Neutrophil (primary cell): Measurements from ENCODE around the gene TSPAN5.

Source experiments
- H3K27ac ChIP-seq: fragments of 200-600 bp; sonication (generic); 2 replicates; pipeline ENCODE4 v1.5.1; 2016; ENCODE audit warnings: mild to moderate bottlenecking, moderate library complexity
- H3K27me3 ChIP-seq: fragments of 200-600 bp; sonication (generic); 2 replicates; pipeline ENCODE4 v1.6.0; 2016; ENCODE audit warnings: mild to moderate bottlenecking
- H3K36me3 ChIP-seq: fragments of 200-600 bp; sonication (generic); 2 replicates; pipeline ENCODE4 v1.5.1; 2017
- H3K4me1 ChIP-seq, 2 experiments: fragments of 200-600 bp in 1 of 2; sonication (generic) in 1 of 2; 1 replicate in 1 of 2; 2 replicates in 1 of 2; pipeline versions ENCODE4 v1.5.1 to v1.6.1; 2013 to 2016; ENCODE audit warnings: low read depth in 1 of 2, low read length in 1 of 2, mild to moderate bottlenecking in 1 of 2, moderate library complexity in 1 of 2; ENCODE audit not compliant: control insufficient read depth in 1 of 2, insufficient read depth in 1 of 2
- H3K4me3 ChIP-seq, 2 experiments: fragments of 200-600 bp in 1 of 2; sonication (generic) in 1 of 2; 1 replicate in 1 of 2; 2 replicates in 1 of 2; pipeline ENCODE4 v1.5.1; 2013 to 2016; ENCODE audit warnings: low read depth in 1 of 2, low read length in 1 of 2, mild to moderate bottlenecking in 1 of 2, moderate library complexity in 1 of 2
- H3K9me3 ChIP-seq: fragments of 200-600 bp; sonication (generic); 2 replicates; pipeline ENCODE4 v1.5.1; 2016
- CTCF ChIP-seq: fragments of 200-600 bp; sonication (generic); IDR thresholded peaks from 2 replicates; pipeline ENCODE4 v1.5.1; 2016; ENCODE audit warnings: antibody characterized with exemption

The TSPAN5 gene

GRCh38 chr4:98692411-98692810 is 34.0 kb upstream of the TSPAN5 start:
- no peak overlapping the region for H3K4me3 ChIP-seq
- TF ChIP-seq CTCF: no peak
- H3K9me3 ChIP-seq: no peaks in the 10 kb centered on the region
- no peaks in the 10 kb centered on the region for H3K36me3 ChIP-seq
- no peak overlapping the region for H3K27ac ChIP-seq
- H3K4me1 ChIP-seq: no peaks in the 10 kb centered on the region
- H3K27me3 ChIP-seq: no peaks in the 10 kb centered on the region

- TF ChIP-seq CTCF: no peak
- H3K9me3 ChIP-seq: no peaks in the 10 kb centered on the region
- H3K27ac ChIP-seq: no peak overlapping the region
- no peaks in the 10 kb centered on the region for H3K4me1 ChIP-seq
- H3K36me3 ChIP-seq: no peaks in the 10 kb centered on the region
- no peak overlapping the region for H3K4me3 ChIP-seq
- H3K27me3 ChIP-seq: no peaks in the 10 kb centered on the region
Measured at GRCh38 chr4:98691588-98691987, 33.2 kb upstream of the TSPAN5 start.

GRCh38 chr4:98689507-98690174 is 31.2 kb upstream of the TSPAN5 start:
- no peaks in the 10 kb centered on the region for H3K27me3 ChIP-seq
- no peak overlapping the region for H3K4me3 ChIP-seq
- no peak for TF ChIP-seq CTCF
- no peak overlapping the region for H3K27ac ChIP-seq
- H3K36me3 ChIP-seq: no peaks in the 10 kb centered on the region
- no peaks in the 10 kb centered on the region for H3K4me1 ChIP-seq
- no peaks in the 10 kb centered on the region for H3K9me3 ChIP-seq

- Histone ChIP-seq H3K4me3 (no peak overlapping the region), H3K36me3 (no peaks in the 10 kb centered on the region), H3K27ac (no peak overlapping the region), H3K9me3 (no peaks in the 10 kb centered on the region), H3K27me3 (no peaks in the 10 kb centered on the region), H3K4me1 (no peaks in the 10 kb centered on the region)
- TF ChIP-seq CTCF: no peak
Measured at GRCh38 chr4:98688411-98689290, 30.2 kb upstream of the TSPAN5 start.

- Histone ChIP-seq H3K4me1 (no peaks in the 10 kb centered on the region), H3K27ac (no peak overlapping the region), H3K36me3 (no peaks in the 10 kb centered on the region), H3K9me3 (no peaks in the 10 kb centered on the region), H3K27me3 (no peaks in the 10 kb centered on the region), H3K4me3 (no peak overlapping the region)
- no peak for TF ChIP-seq CTCF
Measured at GRCh38 chr4:98687876-98688275, 29.5 kb upstream of the TSPAN5 start.
